Panc1 (cell line): Measurements from ENCODE around the gene CSTPP1. TPM values are rescaled to one million over a fixed set of nuclear protein-coding genes. Genes with fewer than 3 reads are reported as not detected.
"Not testable (repeated sequence)": the region's sequence is repeated elsewhere in the genome, so short reads cannot be mapped to it uniquely, and the experiment has no call there.

Experiments
- ATAC-seq: fragments of 200-7000 bp; cut with Tn5 transposase; 2 replicates; pipeline ENCODE4 v1.9.1; 2020; ENCODE audit warnings: mild to moderate bottlenecking, moderate library complexity
- BruUV-seq: library from RNA; stranded (reverse); fragments of 400-500 nt; replicated peaks from 2 replicates; lab custom pipeline; 2021; lab: Mats Ljungman, UMichigan
- CTCF ChIA-PET: fragments of 300-600 bp; sonication (Branson Sonifier 250); formaldehyde crosslinking; loops from one replicate; lab custom pipeline; 2022; ENCODE audit warnings: antibody characterized with exemption; lab: Charles Lee
- POLR2A ChIA-PET: fragments of 300-600 bp; sonication (Branson Sonifier 250); formaldehyde crosslinking; loops from one replicate; lab custom pipeline; 2022; ENCODE audit warnings: antibody characterized with exemption; lab: Charles Lee
- DNase-seq: peaks from one replicate; pipeline ENCODE4 v3.0.0-alpha.2; 2010; ENCODE audit warnings: low read depth, low spot score
- H3K27ac ChIP-seq: 2 replicates; pipeline ENCODE4 v1.5.1; 2011; ENCODE audit warnings: mild to moderate bottlenecking, low read length, inconsistent platforms
- H3K27me3 ChIP-seq: fragments of 200-500 bp; sonication (Bioruptor generic); 2 replicates; pipeline ENCODE4 v1.6.0; 2014; ENCODE audit warnings: low read length, inconsistent platforms; ENCODE audit not compliant: control insufficient read depth, insufficient read depth
- H3K36me3 ChIP-seq: fragments of 200-500 bp; sonication (Bioruptor generic); 2 replicates; pipeline ENCODE4 v1.5.1; 2014; ENCODE audit warnings: inconsistent platforms, mild to moderate bottlenecking, low read length, moderate library complexity; ENCODE audit not compliant: control insufficient read depth, insufficient read depth
- H3K4me1 ChIP-seq: 2 replicates; pipeline ENCODE4 v1.5.1; 2011; ENCODE audit warnings: inconsistent platforms, mild to moderate bottlenecking, low read length, moderate library complexity; ENCODE audit not compliant: control insufficient read depth, insufficient read depth
- H3K4me3 ChIP-seq, 2 experiments: 2 replicates each; pipeline ENCODE4 v1.5.1; 2011 to 2012; ENCODE audit warnings: low read depth in 2 of 2, low read length in 2 of 2, mild to moderate bottlenecking in 2 of 2, inconsistent platforms in 1 of 2, moderate library complexity in 1 of 2
- H3K9me3 ChIP-seq: fragments of 200-500 bp; sonication (Bioruptor generic); 2 replicates; pipeline ENCODE4 v1.5.1; 2014; ENCODE audit warnings: low read depth, mild to moderate bottlenecking, inconsistent platforms, low read length, moderate library complexity; ENCODE audit not compliant: control insufficient read depth, insufficient read depth
- POLR2AphosphoS5 ChIP-seq: IDR thresholded peaks from 2 replicates; pipeline ENCODE4 v1.6.1; 2012; ENCODE audit warnings: mild to moderate bottlenecking, low read depth, low read length, moderate library complexity
- SIN3A ChIP-seq: IDR thresholded peaks from 2 replicates; pipeline ENCODE4 v1.6.1; 2012; ENCODE audit warnings: low read depth, mild to moderate bottlenecking, low read length, moderate library complexity, borderline replicate concordance; ENCODE audit not compliant: insufficient read depth
- TCF7L2 ChIP-seq: IDR thresholded peaks from 2 replicates; pipeline ENCODE4 v1.6.1; 2011; ENCODE audit warnings: mild to moderate bottlenecking, low read depth, low read length, inconsistent platforms
- in situ Hi-C: cut with HindIII; loops from 2 replicates; pipeline ENCODE4 v1.10.0; 2016; ENCODE audit warnings: low sequenced_read_pairs, low pct_unique_long_range_greater_than_20kb
- intact Hi-C: fragments of 100-400 bp; cut with micrococcal nuclease; formaldehyde crosslinking; loops from one replicate; pipeline ENCODE4 v1.10.0; 2022; ENCODE audit not compliant: unreplicated experiment
- total RNA-seq: library from RNA; stranded (reverse); gene quantifications from one replicate; pipeline ENCODE4 v1.2.1, GENCODE V29; 2021; ENCODE audit not compliant: unreplicated experiment
- TF ChIP-seq, protein P1 (sequence below): fragments of 450-650 bp; IDR thresholded peaks from 2 replicates; pipeline ENCODE4 v1.5.1; 2017; ENCODE audit warnings: mild to moderate bottlenecking
- TF ChIP-seq, protein P2 (sequence below), 2 experiments: IDR thresholded peaks; 2 replicates each; pipeline ENCODE4 v1.6.1; 2011 to 2012; ENCODE audit warnings: low read depth in 2 of 2, control low read depth in 1 of 2, low read length in 1 of 2, mild to moderate bottlenecking in 1 of 2, moderate library complexity in 1 of 2; ENCODE audit not compliant: insufficient read depth in 1 of 2

CSTPP1 gene
- total RNA-seq, 1 experiment from 2014 or later: 29.0 TPM

DNA sequence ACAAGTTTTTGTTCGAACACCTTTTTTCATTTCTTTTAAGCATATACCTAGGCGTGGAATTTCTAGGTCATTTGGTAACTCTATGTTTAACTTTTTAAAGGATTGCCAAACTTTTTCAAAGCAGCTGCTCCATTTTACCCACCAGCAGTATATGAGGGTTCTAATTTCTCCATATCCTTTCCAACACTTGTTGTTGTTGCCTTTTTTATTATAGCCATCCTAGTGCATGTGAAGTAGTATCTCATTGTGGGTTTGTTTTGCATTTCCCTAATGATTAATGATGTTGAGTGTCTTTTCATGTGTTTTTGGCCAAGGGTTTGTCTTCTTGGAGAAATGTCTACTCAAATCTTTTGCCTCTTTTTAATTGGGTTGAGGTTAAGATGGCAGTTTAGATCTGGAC lies 24.5 kb downstream of the CSTPP1 start:
- BruUV-seq: no TSS peak
- in situ Hi-C loops (no loop called here), intact Hi-C loops (no loop called here)
- no peak for DNase-seq
- H3K4me1 ChIP-seq: no peaks in the 10 kb centered on the region
- no peaks in the 10 kb centered on the region for H3K9me3 ChIP-seq
- H3K27ac ChIP-seq: no peak overlapping the region
- CTCF ChIA-PET: no interaction called here
- H3K4me3 ChIP-seq: no peak overlapping the region
- POLR2A ChIA-PET: no interaction called here
- H3K36me3 ChIP-seq: no peaks in the 10 kb centered on the region
- TF ChIP-seq, protein P1, sequence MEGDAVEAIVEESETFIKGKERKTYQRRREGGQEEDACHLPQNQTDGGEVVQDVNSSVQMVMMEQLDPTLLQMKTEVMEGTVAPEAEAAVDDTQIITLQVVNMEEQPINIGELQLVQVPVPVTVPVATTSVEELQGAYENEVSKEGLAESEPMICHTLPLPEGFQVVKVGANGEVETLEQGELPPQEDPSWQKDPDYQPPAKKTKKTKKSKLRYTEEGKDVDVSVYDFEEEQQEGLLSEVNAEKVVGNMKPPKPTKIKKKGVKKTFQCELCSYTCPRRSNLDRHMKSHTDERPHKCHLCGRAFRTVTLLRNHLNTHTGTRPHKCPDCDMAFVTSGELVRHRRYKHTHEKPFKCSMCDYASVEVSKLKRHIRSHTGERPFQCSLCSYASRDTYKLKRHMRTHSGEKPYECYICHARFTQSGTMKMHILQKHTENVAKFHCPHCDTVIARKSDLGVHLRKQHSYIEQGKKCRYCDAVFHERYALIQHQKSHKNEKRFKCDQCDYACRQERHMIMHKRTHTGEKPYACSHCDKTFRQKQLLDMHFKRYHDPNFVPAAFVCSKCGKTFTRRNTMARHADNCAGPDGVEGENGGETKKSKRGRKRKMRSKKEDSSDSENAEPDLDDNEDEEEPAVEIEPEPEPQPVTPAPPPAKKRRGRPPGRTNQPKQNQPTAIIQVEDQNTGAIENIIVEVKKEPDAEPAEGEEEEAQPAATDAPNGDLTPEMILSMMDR: no peak
- H3K27me3 ChIP-seq: no peaks in the 10 kb centered on the region
- ATAC-seq: no peak

DNA sequence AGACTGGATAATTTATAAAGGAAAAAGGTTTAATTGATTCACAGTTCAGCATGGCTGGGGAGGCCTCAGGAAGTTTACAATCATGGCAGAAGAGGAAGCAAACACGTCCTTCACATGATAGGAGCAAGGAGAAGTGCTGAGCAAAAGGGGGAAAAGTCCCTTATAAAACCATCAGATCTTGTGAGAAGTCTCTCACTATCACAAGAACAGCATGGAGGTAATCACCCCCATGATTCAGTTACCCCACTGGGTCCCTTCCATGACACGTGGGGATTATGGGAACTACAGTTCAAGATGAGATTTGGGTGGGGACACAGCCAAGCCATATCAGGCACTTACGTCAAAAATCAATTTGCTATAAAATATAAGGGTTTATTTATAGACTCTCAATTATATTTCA lies 25.3 kb downstream of the CSTPP1 start:
- intact Hi-C loops, CTCF ChIA-PET, H3K27ac ChIP-seq, H3K36me3 ChIP-seq, DNase-seq, ATAC-seq, in situ Hi-C loops, H3K27me3 ChIP-seq, H3K9me3 ChIP-seq, H3K4me1 ChIP-seq, H3K4me3 ChIP-seq, POLR2A ChIA-PET, BruUV-seq: not testable (repeated sequence)

DNA sequence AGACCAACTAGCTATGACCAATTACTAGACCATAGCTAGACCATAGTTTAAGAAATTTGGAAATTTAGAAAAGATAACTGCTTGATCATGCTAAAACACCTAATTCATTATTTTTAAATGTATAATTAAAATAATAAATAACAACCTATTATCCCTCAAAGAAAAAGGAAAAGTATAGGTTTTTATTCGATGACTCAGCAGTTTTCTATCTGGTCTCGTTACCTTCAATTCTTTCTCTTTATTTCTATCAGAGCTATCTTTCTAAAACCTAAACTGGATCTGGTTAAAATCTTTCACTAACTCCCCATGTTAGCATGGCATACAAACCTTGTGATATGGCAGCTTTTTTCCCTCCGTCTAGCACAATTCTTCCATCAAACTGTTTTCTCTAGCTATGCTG lies 27.3 kb downstream of the CSTPP1 start:
- Histone ChIP-seq H3K27ac (no peak overlapping the region), H3K9me3 (no peaks in the 10 kb centered on the region), H3K4me3 (no peak overlapping the region), H3K27me3 (no peaks in the 10 kb centered on the region), H3K36me3 (no peaks in the 10 kb centered on the region), H3K4me1 (no peaks in the 10 kb centered on the region)
- DNase-seq: no peak
- intact Hi-C loops (no loop called here), in situ Hi-C loops (no loop called here)
- no peak for ATAC-seq
- TF ChIP-seq SIN3A (no peak), POLR2AphosphoS5 (no peak), TCF7L2 (no peak)
- TF ChIP-seq, protein P1: no peak
- TF ChIP-seq, protein P2, sequence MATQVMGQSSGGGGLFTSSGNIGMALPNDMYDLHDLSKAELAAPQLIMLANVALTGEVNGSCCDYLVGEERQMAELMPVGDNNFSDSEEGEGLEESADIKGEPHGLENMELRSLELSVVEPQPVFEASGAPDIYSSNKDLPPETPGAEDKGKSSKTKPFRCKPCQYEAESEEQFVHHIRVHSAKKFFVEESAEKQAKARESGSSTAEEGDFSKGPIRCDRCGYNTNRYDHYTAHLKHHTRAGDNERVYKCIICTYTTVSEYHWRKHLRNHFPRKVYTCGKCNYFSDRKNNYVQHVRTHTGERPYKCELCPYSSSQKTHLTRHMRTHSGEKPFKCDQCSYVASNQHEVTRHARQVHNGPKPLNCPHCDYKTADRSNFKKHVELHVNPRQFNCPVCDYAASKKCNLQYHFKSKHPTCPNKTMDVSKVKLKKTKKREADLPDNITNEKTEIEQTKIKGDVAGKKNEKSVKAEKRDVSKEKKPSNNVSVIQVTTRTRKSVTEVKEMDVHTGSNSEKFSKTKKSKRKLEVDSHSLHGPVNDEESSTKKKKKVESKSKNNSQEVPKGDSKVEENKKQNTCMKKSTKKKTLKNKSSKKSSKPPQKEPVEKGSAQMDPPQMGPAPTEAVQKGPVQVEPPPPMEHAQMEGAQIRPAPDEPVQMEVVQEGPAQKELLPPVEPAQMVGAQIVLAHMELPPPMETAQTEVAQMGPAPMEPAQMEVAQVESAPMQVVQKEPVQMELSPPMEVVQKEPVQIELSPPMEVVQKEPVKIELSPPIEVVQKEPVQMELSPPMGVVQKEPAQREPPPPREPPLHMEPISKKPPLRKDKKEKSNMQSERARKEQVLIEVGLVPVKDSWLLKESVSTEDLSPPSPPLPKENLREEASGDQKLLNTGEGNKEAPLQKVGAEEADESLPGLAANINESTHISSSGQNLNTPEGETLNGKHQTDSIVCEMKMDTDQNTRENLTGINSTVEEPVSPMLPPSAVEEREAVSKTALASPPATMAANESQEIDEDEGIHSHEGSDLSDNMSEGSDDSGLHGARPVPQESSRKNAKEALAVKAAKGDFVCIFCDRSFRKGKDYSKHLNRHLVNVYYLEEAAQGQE (IDR thresholded peaks at IDR 0.05; ENCODE audit: insufficient read depth in 1 of 2, low read depth in 2 of 2, low read length in 1 of 2): no peak
- no TSS peak for BruUV-seq
- ChIA-PET CTCF (interaction anchor here (0.6 kb wide), 1 partner anchor 197 kb away, joined by 6 read pairs; no protein-coding TSS in a partner anchor), POLR2A (interaction anchor here (0.6 to 0.7 kb wide), 2 partner anchors 37 to 523 kb away, joined by 3 to 11 read pairs; no protein-coding TSS in a partner anchor)
